Measurements from ENCODE around the gene RIPK4. TPM values are rescaled to one million over a fixed set of nuclear protein-coding genes. Genes with fewer than 3 reads are reported as not detected.

RIPK4 gene
- total and polyA plus RNA-seq, 8 donors = 5.8 to 10.5 (median 8.5) TPM

- no peak for DNase-seq
- no peak for ATAC-seq
- peaks cover 0 to 15% of the 10 kb centered on the region in 2 donors for H3K27me3 ChIP-seq
- H3K4me3 ChIP-seq = no peak overlapping the region
- H3K9me3 ChIP-seq = no peaks in the 10 kb centered on the region
- peaks cover 0 to under 1% of the 10 kb centered on the region in 2 donors for H3K4me1 ChIP-seq
- no peak for TF ChIP-seq CTCF (IDR thresholded peaks at IDR 0.05)
- no peak overlapping the region for H3K27ac ChIP-seq
- intact Hi-C loops (cut with DNase I) = no loop called here
- H3K36me3 ChIP-seq = peaks cover 0 to 19% of the 10 kb centered on the region in 2 donors
Measured at GRCh38 chr21:41745971-41746743, 20.7 kb downstream of the RIPK4 start.

GRCh38 chr21:41745026-41745820, 21.6 kb downstream of the RIPK4 start:
- intact Hi-C loops (cut with DNase I) = no loop called here
- Histone ChIP-seq H3K9me3 (no peaks in the 10 kb centered on the region), H3K4me1 (no peaks in the 10 kb centered on the region), H3K27ac (no peak overlapping the region), H3K36me3 (peaks cover 0 to 29% of the 10 kb centered on the region in 2 donors), H3K4me3 (no peak overlapping the region), H3K27me3 (peaks cover 0 to 15% of the 10 kb centered on the region in 2 donors)
- no peak for TF ChIP-seq CTCF (IDR thresholded peaks at IDR 0.05)
- ATAC-seq (no peak), DNase-seq (no peak)

GRCh38 chr21:41744028-41744930, 22.6 kb downstream of the RIPK4 start:
- no peak for TF ChIP-seq CTCF (IDR thresholded peaks at IDR 0.05)
- Histone ChIP-seq H3K27ac (no peak overlapping the region), H3K36me3 (peaks cover 0 to 30% of the 10 kb centered on the region in 2 donors), H3K4me1 (no peaks in the 10 kb centered on the region), H3K4me3 (no peak overlapping the region), H3K9me3 (no peaks in the 10 kb centered on the region), H3K27me3 (peaks cover 0 to 11% of the 10 kb centered on the region in 2 donors)
- ATAC-seq (no peak), DNase-seq (no peak)
- intact Hi-C loops (cut with DNase I) = no loop called here

- no peak for DNase-seq
- Histone ChIP-seq H3K27ac (no peak overlapping the region), H3K27me3 (peaks cover 0 to 8% of the 10 kb centered on the region in 2 donors), H3K36me3 (peaks cover 0 to 30% of the 10 kb centered on the region in 2 donors), H3K9me3 (no peaks in the 10 kb centered on the region), H3K4me3 (no peak overlapping the region), H3K4me1 (no peaks in the 10 kb centered on the region)
- intact Hi-C loops (cut with DNase I) = no loop called here
- no peak for ATAC-seq
- TF ChIP-seq CTCF (IDR thresholded peaks at IDR 0.05) = no peak
Measured at GRCh38 chr21:41743321-41744027, 23.4 kb downstream of the RIPK4 start.
